AG20443 (cell line): ENCODE results near the gene CCBE1.
"Not testable (repeated sequence)": the region's sequence is repeated elsewhere in the genome, so short reads cannot be mapped to it uniquely, and the experiment has no call there.

Source experiments
- DNase-seq: peaks from one replicate; pipeline ENCODE4 v3.0.0; 2012; ENCODE audit warnings: low spot score, mixed read lengths

The CCBE1 gene

DNA sequence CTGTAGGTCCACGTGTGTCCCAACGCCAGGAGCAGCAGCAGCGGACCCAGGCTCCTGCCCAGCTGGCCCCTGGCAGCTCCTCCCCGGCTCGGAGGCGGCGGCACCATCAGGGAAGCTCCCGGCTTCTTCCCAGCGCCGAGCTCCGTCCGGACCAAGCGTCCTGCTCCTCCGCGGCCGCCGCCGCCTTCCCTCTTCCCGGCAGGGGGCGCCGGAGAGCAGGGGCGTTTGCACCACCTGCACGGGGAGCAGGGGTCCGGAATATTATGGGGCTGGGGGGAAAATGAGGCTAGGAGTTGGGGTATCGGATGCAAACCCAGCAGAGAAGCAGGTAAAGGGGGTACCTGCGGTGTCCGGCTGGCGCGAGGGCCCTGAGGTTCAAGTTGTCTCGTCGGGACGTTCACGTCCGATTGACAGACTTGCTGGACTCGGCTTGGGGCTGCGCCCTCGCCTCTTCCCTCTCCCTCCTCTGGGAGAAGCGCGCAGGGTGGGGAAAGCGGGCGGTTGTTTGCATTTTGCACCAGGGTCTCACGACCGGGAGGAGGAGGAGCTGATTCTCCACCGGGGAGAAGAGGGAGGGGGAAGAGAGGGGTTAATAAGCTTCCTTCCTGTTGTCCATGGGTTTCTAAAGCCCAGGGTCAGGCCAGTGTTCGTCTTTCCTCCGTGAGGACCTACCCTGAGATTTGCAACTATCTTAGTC is at the start of gene CCBE1:
Gene CCBE1 (minus strand): TSS at position 188 of the 697 bp plus-strand sequence.
- DNase-seq, result peak; percentile 86

DNA sequence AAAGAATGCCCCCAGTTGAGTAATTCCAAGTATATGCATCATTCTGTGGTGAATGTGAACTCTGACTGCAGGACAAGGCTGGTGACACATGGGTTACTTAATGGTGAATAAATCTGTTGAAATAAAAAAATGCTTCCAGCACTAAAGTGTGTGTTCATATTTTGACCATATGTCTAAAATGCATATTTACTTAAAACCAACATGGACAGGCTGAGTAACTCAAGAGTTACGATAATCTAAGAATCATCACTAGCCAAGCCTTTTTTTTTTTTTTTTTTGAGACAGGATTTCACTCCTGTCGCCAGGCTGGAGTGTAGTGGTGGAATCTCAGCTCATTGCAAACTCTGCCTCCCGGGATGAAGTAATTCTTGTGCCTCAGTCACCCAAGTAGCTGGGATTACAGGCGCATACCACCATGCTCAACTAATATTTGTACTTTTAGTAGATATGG is 47.1 kb upstream of the CCBE1 start:
- peak; percentile 73 for DNase-seq

DNA sequence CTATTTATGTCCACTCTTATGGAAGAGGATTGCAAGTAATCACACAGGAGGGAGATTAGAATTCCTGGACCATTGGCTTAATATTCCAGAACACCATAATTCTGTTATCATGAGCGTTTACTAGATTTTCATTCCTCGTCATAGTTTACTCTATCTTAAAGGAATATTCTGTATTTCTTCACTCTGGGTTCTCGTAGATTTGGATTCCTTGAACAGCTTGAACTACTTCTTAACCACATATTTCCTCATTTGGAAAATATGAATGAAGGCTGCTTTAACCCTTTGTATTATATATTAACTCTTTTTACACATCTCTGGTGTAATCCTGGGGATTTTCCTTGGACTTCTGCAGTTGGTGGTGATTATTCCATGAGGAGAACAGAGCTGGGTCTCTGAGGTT is 46.3 kb upstream of the CCBE1 start:
- DNase-seq, result no peak

DNA sequence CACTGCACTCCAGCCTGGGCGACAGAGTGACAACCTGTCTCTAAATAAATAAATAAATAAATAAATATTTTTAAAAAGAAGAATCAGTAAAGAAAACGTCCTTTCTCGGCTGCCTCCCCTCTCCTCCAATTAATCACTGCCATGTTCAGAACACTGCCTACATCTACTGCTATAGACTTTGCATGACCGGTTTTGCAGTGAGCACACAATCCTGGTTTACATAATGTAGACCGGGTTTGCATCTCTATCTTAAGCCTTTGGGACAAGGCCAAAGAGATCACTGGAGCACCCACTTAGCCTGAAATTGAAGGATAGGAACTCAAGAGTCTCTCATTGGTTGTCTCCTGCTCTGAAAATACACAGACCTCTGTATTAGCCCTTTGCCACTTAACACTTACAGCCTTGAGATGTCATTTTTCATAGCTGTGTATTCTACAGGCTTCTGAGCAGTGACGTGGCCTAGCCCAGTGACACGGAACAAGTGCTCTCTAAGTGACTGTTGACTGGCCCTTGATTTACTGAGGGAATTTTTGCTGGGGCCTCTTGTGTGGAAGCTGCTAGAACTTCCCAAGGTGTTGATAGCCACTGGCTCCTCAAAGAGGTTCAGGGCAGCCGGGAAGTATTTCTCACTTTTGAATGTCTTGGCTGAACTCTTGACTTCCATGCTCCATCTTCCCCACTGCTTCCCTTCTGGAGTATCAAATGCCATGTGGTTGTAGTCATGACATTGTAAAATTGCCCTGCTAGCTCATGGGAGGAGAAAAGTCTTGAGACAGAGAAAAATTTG is 45.3 kb upstream of the CCBE1 start:
- DNase-seq, result peak; percentile 53

DNA sequence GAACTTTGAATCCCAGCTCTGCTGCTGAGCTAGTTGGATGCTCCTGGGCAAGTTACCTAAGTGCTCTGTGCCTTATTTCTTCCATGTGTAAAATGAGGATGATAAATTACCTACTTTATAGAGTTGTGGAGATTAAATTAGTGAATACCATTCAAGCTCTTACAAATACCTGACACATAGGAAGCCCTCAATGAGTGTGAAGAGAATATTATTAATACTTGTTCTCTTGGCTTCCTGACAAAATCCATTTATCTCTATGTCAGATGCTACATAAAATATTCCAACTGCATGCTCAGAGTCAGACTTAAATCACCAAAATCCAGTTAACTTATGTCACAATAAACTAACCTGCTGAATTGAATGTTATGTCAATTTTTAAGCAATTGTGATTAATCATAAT is 42.9 kb upstream of the CCBE1 start:
- no peak for DNase-seq

DNA sequence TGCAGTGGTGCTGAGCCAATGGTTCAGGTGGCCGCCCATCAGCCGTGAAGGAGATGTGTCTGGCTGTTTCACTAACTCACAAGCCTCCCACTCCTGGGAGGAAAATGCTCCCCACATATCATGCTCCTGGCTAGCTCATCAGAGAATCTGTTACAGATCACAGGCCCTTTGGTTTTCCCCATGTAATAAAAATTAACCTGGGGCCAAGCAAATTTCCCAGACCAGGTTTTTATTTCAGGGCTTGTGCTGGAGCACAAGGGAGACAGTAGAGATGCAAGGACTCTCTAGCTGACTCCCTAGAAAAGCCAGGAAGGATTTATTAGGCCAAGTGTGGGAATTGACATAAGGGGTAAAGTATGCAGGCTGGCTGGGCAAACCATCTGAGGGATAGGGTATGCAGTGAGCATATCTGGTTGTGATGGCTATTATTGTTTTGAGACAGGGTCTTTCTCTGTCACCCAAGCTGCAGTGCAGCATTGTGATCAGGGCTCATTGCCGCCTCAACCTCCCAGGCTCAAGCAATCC is 40.6 kb upstream of the CCBE1 start:
- DNase-seq, result no peak

DNA sequence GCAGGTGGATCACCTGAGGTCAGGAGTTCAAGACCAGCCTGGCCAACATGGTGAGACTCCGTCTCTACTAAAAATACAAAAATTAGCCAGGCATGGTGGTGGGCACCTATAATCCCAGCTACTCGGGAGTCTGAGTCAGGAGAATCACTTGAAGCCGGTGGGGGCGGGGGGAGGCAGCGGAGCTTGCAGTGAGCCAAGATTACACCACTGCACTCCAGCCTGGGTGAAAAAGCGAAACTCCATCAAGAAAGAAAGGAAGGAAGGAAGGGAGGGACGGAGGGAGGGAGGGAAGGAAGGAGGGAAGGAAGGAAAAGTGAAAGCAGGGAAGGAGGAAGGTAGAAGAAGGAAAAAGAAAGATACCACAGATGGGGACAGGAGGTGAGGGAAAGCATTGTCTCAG is 40.1 kb upstream of the CCBE1 start:
- not testable (repeated sequence) for DNase-seq

DNA sequence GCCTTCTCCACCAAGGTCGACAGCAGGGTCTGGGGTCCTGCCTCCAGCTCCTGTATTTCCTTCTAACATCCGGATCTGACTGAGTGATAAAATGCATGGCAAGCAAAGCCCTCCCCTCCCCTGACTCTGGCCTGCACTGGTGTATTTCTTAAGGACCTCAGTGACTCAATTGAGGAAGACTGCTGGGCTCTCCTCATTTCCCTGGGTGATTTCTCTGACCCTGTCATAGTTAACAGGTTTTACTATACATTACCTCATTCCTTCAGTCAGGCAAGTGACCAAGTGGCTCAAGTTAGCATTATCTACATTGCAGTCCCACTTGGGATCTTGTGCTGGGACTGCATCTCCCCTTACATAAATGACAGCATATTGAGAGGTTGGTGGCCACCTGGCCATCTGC is 38.8 kb upstream of the CCBE1 start:
- no peak for DNase-seq

DNA sequence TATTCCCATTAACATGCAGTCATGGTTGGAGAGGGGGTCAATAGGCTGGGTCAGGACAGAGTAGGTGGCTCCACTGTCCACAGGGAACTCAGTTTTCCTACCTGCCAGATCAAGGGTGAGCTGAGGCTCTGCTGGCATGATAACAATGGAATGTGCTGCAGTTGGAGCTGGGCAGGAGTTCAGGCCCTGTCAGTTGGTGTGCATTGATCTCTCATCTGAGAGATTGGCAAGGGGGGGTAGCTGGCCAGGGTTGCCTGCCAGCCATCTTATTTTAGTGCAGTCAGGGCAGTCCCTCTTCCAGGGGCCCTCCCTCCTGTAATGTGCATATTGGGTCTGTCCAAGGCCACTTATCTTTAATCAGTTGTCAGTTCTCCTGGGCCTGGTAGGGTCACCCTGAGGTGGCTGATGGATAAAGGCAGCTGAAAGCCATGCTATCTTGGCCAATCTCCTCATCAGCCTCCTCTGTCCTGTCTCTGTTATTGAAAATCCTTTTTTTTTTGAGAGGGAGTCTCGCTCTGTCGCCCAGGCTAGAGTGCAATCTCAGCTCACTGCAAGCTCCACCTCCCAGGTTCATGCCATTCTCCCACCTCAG is 38.1 kb upstream of the CCBE1 start:
- DNase-seq, result no peak

DNA sequence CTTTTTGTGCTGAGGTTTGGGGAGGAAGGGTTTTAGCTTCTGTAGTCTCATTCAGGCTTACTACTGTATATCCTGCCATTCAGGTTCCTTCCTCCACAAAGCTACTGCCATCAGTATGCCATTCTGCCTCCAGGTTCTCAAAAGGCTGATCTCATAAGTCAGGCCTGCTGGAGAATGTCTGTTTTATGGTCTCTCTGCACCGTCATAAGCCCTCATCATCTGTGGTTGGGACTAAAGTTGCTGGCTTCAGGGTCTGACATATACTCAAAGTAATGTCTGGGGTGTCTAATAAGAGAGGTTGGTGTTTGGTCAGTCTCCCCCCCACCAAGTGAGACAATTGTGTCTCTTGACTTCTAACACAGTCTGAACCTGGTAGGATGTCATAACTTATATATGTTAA is 36.2 kb upstream of the CCBE1 start:
- no peak for DNase-seq

DNA sequence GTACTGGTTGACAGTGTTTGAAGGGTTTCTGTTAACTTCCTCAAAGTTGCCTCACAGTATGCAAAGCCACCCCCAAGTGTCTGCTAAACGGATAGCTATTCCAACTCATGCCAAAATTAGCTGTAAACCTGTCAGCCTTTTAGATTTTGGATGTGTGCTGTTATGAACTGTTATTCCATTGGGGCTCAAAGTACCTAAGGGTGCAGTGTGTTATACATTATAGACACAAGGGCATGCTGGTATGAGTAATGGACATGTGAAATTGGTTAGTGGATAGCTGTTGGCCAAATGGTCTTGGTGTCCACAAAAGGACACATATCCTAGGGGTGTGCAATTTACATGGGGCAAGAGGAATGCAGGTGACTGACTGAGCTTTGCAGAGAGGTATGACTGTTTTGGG is 33.7 kb upstream of the CCBE1 start:
- DNase-seq, result no peak

DNA sequence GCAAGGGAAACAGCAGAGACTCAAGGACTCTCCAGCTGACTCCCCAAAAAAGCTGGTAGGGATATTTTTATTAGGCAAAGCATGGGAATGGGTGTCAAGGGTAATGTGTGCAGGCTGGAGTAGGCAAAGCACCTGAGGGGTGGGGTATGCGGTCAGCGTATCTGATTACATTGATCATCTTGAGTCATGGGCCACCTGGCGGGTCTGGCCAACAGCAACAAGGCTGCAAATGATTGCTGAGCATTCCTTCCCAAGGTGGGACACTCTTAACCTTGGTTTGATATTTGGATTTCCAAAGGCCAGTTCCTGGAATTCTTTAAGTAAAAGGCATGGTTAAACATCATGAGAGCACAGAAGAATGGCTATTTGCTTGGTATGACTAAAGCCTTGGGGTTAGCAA is 32.6 kb upstream of the CCBE1 start:
- no peak for DNase-seq

DNA sequence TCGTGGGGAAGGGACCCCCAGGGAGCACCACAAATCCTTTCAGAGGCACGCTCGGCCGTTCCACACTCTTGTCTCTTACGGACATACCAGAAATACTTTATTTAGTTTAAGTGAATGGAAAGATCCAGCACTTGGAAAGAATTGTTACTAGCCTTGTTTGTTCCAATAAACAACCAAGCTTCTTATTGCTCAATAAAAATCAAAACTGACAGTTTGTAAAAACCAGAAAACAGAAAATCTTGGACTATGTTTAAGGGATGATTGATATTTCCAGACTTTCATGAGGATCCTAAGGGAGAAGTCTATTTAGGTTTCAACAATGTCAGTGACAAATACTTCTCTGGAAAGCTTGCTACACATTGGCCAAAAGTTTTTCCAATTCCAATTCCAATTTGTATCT is 31.6 kb upstream of the CCBE1 start:
- DNase-seq, result no peak

DNA sequence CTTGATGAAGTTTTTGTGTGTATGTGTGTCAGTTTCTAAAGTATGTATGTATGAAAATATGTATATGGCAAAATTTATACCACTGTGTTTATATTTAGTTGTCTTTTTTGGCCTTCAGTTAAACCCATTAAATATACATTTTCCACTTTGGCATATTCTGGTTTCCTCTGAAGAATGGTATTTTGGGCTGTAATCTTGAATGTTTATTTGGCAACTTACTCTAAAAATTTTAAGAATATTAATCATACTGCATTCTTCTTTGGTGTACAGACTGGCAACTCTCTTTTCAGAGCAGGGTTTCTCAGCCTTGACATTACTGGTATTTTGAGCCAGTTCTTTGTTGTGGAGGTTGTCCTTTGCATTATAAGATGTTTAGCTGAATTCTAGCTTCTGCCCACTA is 27.9 kb upstream of the CCBE1 start:
- no peak for DNase-seq

DNA sequence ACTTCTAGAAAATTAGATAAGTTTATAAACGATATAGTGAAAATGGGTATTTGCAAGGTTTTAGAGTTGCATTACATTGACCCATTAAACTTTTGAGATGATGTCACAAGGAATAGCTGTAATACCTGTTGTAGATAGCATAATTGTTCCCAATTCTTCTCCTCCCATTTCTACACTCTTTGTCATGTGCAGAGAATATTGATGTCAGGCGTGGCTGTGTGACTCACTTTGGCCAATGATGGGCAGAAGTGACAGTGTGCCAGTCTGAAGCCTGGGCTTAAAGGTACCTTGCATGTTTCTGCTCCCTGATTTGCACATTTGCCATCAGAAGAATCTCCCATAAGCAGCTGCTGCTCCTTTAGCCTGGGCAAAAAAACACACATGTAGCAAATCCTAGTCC is 26.9 kb upstream of the CCBE1 start:
- no peak for DNase-seq

DNA sequence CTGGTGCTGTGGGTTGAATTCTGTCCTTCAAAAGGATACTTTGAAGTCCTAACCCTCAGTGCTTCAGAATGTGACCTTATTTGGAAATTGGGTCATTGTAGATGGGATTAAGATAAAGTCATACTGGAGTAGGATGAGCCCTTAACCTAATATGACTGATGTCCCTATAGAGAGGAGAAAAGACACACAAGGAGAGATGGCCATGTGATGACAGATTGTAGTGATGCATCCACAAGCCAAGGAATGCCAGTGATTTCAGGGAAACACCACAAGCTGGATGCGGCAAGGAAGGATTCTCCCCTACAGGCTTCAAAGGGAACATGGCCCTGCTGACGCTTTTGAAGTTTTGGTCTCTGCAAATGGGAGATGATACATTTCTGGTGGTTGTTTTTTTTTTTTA is 24.7 kb upstream of the CCBE1 start:
- no peak for DNase-seq

DNA sequence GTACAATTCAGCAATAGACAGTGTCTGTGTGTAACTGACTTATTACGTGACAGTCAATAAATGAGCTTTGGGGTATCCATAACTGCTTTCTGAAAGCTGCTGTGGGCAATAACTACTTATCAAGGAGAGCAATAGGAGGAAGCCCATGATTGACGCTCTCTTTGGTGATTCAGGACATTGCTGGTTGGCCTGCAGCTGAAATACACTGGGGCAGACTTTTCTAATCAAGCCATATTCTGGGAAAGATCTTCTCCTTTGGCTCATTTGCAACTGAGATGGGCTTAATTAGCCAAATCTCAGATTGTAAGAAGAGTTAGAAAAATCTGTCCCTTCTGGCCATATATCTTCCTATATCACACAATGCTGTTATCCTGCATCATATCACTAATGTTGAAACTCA is 24.0 kb upstream of the CCBE1 start:
- DNase-seq, result no peak

DNA sequence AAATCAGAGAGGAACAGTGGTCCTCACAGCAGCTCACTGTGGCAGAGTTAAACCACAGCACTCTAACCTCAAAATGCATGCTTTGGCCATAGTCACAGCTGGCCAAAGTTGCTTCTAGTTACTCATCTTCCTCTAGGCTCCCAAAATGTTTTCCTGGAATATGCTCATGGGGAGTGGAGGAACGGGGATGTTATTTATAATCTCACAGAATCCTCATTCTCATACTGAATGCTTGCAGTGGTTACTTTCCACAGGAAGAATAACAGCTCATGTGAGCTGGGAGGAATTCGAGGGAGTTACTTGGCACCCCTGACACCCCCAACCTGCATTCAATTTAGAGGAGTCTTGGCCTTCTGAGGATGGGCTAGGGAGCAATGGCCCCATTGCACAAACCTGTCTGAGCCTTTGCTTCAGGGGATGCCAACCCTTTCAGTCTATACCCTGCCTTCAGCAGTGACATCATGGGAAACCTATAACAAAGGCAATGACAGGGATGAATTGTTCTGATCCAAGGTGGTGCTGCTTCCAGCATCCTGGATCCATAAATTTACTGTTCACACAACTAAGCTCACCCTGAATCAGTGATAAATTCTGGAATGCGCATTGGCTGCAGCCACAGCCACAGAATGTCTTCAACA is 22.4 kb upstream of the CCBE1 start:
- DNase-seq, result peak; percentile 85

DNA sequence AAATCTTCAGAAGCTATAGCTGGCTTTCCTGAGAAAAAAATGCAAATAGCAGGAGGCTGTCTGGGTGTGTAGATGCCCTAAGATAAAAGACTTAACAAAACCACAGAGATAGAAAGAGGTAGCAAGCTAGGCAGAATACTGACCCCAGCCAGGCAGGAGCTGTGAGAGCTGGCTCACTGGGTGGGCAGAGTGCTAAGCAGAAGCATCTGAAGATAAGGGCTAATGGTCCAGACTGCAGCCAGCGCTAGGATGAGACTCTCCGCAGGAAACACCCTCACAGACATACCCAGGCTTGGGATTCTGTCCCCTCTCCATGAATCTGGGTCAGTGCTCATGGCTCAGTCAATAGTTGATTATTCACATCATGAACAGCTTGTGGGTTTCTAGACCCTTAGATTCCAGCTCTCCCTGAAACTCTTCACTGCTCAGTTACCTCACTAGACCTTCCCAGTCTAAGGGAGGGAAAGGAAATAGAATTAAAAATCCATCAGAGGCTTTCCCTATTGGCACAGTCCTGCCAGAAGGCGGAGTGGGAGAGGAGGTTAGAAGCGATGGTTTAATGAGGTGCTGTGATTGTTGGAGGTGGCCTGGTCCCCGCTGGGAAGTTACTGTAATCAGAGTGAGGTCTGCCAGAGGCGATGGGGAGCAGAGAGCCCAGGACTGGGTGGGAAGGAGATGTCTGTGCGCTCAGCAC is 21.4 kb upstream of the CCBE1 start:
- DNase-seq, result peak; percentile 31

DNA sequence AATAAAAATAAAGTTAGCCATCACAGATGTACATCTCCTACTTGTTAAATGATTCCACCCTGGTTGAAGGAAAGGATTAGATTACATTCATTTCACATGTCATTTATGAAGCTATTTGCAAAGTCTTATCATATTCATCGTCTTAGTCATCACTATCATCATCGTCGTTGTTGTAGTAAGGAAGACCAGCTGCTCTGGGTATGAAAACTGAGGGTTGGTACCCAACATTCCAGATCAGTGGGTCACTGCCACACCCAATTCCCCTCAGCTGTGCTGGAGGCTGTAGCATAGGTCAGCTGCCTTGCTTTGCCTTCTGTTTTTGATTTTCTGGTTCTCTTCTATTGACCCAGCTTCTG is 20.9 kb upstream of the CCBE1 start:
- DNase-seq, result peak; percentile 90

DNA sequence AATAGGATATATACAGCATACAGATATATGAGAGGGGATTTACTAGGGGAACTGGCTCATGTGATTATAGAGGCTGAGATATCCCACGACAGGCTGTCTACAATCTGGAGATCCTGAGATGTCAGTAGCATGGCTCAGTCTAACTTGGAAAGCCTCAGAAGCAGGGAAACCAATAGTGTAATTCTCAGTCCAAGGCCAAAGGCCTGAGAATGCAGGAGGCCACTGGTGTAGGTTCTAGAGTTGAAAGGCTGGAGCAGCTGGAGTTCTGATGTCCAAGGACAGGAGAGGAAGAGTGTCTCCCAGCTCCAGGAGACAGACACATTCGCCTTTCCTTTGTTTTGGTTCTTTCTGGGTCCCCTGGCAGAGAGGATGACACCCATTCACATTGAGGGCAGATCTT is 20.1 kb upstream of the CCBE1 start:
- DNase-seq, result no peak

DNA sequence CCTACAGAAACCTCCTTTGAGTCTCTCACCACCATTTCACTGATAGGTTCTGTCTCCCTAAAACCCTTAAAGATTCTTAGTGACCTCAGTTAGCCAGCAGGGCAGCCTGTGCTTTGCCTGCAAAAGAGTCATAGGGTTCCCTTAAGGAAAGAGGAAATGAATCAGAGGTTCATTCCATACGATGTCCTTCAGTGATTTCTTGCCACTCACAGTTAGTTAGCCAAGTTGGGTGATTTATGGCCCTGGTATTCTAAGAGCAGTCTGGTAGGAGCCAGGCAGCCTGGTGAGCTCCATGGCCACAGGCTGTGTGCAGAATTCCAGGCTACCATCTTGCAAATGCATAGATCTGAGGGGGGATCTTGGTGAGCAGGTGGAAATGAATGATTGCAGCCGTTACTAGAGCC is 18.7 kb upstream of the CCBE1 start:
- DNase-seq, result peak; percentile 72
